ENCODE data around the gene TENM3. TPM values are rescaled to one million over a fixed set of nuclear protein-coding genes. Genes with fewer than 3 reads are reported as not detected.

The TENM3 gene
- total and polyA plus RNA-seq, 10 of the 15 experiments (the other 5 are each of a cell fraction or from before 2014, with no cell fraction given), result 0.01 to 1.7 (median 0.08) TPM; not detected in 2

DNA sequence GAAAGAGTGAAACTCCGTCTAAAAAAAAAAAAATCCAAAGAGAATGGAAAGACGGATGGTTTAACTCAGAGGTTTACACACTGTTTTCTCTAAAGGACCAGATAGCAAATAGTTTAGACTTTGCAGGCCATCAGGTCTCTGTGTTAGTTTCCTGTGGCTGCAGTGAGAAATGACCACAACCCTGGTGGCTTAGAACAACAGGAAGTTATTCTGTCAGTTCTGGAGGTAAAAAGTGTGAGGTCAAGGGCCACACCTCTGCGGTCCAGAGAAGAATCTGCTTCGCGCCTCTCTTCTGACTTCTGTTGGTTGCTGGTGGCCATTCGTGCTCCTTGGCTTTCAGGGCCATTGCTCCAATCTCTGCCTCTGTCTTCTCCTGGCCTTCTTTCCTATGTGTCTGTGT lies 76.9 kb downstream of the TENM3 start:
- Histone ChIP-seq H3K79me2 (ENCODE audit: control insufficient read depth, insufficient read depth, low read length) (no peaks in the 10 kb centered on the region), H3K4me3 (no peak overlapping the region), H3K4me2 (ENCODE audit: control insufficient read depth, insufficient read depth) (no peak overlapping the region), H3K9me3 (replicated peaks; ENCODE audit: control insufficient read depth, insufficient read depth, low read length) (no peaks in the 10 kb centered on the region), H3K4me1 (ENCODE audit: control insufficient read depth, insufficient read depth, low read length) (no peaks in the 10 kb centered on the region), H3K36me3 (ENCODE audit: control insufficient read depth in 2 of 2, insufficient read depth in 2 of 2, low read length in 1 of 2) (no peaks in the 10 kb centered on the region), H3K27ac (ENCODE audit: control insufficient read depth, insufficient read depth) (no peak overlapping the region), H4K20me1 (ENCODE audit: control insufficient read depth, insufficient read depth) (no peaks in the 10 kb centered on the region), H3K27me3 (replicated peaks in 1 of 2; ENCODE audit: control insufficient read depth in 2 of 2, insufficient read depth in 2 of 2, low read length in 1 of 2) (no peaks in the 10 kb centered on the region; a peak in 1 of 4 replicates), H2AFZ (ENCODE audit: control insufficient read depth, low read depth, low read length) (no peak overlapping the region), H3K9ac (ENCODE audit: control insufficient read depth, insufficient read depth, low read length) (no peak overlapping the region)
- DNase-seq (ENCODE audit: low read depth, low spot score) (no peak), FAIRE-seq (no peak), ATAC-seq (no peak)
- no TSS peak for BruUV-seq (replicated peaks)
- 60% methylated on average over 6 of the region's 6 CpGs for WGBS (ENCODE audit: insufficient coverage, insufficient replicate concordance, low lambda C conversion rate, missing lambda C conversion rate)
- ChIA-PET CTCF (no interaction called here), POLR2A (no interaction called here), RAD21 (ENCODE audit: unreplicated experiment) (no interaction called here), SMC1A (ENCODE audit: uncharacterized antibody, unreplicated experiment) (no interaction called here)
- TF ChIP-seq STAT1 (conservative IDR thresholded peaks at IDR 0.05), result no peak
- no peak for TF ChIP-seq DPF2 (IDR thresholded peaks at IDR 0.05)
- in situ Hi-C loops (cut with MboI) (no loop called here), intact Hi-C loops (cut with micrococcal nuclease; ENCODE audit: unreplicated experiment) (no loop called here)

DNA sequence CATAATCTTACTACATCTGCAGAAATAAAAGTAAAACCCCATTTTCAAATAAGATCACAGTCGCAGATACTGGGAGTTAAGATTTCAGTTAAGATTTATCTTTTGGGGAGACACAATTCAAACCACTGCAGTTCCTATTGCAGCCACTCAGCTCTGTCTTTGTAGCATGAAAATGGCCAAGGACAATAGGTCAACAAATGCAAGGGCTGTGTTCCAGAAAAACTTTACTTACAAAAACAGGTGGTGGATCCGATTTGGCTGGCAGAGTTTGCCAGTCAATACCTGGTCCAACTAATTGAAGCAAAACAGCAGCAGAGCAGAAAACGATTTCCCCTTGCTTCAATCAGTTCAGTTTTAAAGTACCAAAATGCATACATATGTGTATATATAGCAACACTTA lies 77.4 kb downstream of the TENM3 start:
- H3K4me2 ChIP-seq (ENCODE audit: control insufficient read depth, insufficient read depth), result no peak overlapping the region
- POLR2A ChIA-PET, result no interaction called here
- H3K27me3 ChIP-seq (replicated peaks in 1 of 2; ENCODE audit: control insufficient read depth in 2 of 2, insufficient read depth in 2 of 2, low read length in 1 of 2), result no peaks in the 10 kb centered on the region; a peak in 1 of 4 replicates
- H3K27ac ChIP-seq (ENCODE audit: control insufficient read depth, insufficient read depth), result no peak overlapping the region
- no peaks in the 10 kb centered on the region for H4K20me1 ChIP-seq (ENCODE audit: control insufficient read depth, insufficient read depth)
- H3K4me3 ChIP-seq, result no peak overlapping the region
- FAIRE-seq (no peak), DNase-seq (ENCODE audit: low read depth, low spot score) (no peak), ATAC-seq (no peak)
- CTCF ChIA-PET, result no interaction called here
- H3K9ac ChIP-seq (ENCODE audit: control insufficient read depth, insufficient read depth, low read length), result no peak overlapping the region
- H3K4me1 ChIP-seq (ENCODE audit: control insufficient read depth, insufficient read depth, low read length), result no peaks in the 10 kb centered on the region
- RAD21 ChIA-PET (ENCODE audit: unreplicated experiment), result no interaction called here
- no peaks in the 10 kb centered on the region for H3K9me3 ChIP-seq (replicated peaks; ENCODE audit: control insufficient read depth, insufficient read depth, low read length)
- no peaks in the 10 kb centered on the region for H3K36me3 ChIP-seq (ENCODE audit: control insufficient read depth in 2 of 2, insufficient read depth in 2 of 2, low read length in 1 of 2)
- SMC1A ChIA-PET (ENCODE audit: uncharacterized antibody, unreplicated experiment), result no interaction called here
- in situ Hi-C loops (cut with MboI) (no loop called here), intact Hi-C loops (cut with micrococcal nuclease; ENCODE audit: unreplicated experiment) (no loop called here)
- H3K79me2 ChIP-seq (ENCODE audit: control insufficient read depth, insufficient read depth, low read length), result no peaks in the 10 kb centered on the region
- no TSS peak for BruUV-seq (replicated peaks)
- H2AFZ ChIP-seq (ENCODE audit: control insufficient read depth, low read depth, low read length), result no peak overlapping the region
- WGBS (ENCODE audit: insufficient coverage, insufficient replicate concordance, low lambda C conversion rate, missing lambda C conversion rate), result 10% methylated on average over 3 of the region's 3 CpGs
- TF ChIP-seq IKZF1 (conservative IDR thresholded peaks at IDR 0.05) (no peak), BMI1 (IDR thresholded peaks at IDR 0.05; ENCODE audit: borderline replicate concordance) (no peak), BCL11A (IDR thresholded peaks at IDR 0.05; ENCODE audit: low read depth, low read length) (no peak), SREBF1 (IDR thresholded peaks at IDR 0.05; ENCODE audit: low read length) (no peak), HCFC1 (IDR thresholded peaks at IDR 0.05; ENCODE audit: low read length) (no peak)
- TF ChIP-seq, protein P1, sequence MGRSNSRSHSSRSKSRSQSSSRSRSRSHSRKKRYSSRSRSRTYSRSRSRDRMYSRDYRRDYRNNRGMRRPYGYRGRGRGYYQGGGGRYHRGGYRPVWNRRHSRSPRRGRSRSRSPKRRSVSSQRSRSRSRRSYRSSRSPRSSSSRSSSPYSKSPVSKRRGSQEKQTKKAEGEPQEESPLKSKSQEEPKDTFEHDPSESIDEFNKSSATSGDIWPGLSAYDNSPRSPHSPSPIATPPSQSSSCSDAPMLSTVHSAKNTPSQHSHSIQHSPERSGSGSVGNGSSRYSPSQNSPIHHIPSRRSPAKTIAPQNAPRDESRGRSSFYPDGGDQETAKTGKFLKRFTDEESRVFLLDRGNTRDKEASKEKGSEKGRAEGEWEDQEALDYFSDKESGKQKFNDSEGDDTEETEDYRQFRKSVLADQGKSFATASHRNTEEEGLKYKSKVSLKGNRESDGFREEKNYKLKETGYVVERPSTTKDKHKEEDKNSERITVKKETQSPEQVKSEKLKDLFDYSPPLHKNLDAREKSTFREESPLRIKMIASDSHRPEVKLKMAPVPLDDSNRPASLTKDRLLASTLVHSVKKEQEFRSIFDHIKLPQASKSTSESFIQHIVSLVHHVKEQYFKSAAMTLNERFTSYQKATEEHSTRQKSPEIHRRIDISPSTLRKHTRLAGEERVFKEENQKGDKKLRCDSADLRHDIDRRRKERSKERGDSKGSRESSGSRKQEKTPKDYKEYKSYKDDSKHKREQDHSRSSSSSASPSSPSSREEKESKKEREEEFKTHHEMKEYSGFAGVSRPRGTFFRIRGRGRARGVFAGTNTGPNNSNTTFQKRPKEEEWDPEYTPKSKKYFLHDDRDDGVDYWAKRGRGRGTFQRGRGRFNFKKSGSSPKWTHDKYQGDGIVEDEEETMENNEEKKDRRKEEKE (IDR thresholded peaks at IDR 0.05), result no peak
- TF ChIP-seq, protein P2, sequence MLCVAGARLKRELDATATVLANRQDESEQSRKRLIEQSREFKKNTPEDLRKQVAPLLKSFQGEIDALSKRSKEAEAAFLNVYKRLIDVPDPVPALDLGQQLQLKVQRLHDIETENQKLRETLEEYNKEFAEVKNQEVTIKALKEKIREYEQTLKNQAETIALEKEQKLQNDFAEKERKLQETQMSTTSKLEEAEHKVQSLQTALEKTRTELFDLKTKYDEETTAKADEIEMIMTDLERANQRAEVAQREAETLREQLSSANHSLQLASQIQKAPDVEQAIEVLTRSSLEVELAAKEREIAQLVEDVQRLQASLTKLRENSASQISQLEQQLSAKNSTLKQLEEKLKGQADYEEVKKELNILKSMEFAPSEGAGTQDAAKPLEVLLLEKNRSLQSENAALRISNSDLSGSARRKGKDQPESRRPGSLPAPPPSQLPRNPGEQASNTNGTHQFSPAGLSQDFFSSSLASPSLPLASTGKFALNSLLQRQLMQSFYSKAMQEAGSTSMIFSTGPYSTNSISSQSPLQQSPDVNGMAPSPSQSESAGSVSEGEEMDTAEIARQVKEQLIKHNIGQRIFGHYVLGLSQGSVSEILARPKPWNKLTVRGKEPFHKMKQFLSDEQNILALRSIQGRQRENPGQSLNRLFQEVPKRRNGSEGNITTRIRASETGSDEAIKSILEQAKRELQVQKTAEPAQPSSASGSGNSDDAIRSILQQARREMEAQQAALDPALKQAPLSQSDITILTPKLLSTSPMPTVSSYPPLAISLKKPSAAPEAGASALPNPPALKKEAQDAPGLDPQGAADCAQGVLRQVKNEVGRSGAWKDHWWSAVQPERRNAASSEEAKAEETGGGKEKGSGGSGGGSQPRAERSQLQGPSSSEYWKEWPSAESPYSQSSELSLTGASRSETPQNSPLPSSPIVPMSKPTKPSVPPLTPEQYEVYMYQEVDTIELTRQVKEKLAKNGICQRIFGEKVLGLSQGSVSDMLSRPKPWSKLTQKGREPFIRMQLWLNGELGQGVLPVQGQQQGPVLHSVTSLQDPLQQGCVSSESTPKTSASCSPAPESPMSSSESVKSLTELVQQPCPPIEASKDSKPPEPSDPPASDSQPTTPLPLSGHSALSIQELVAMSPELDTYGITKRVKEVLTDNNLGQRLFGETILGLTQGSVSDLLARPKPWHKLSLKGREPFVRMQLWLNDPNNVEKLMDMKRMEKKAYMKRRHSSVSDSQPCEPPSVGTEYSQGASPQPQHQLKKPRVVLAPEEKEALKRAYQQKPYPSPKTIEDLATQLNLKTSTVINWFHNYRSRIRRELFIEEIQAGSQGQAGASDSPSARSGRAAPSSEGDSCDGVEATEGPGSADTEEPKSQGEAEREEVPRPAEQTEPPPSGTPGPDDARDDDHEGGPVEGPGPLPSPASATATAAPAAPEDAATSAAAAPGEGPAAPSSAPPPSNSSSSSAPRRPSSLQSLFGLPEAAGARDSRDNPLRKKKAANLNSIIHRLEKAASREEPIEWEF (IDR thresholded peaks at IDR 0.05; ENCODE audit: insufficient replicate concordance, low read depth, low read length), result no peak

All from GM12878 (cell line).